Right kidney (tissue), 1 donor: ENCODE data around the gene ADAMTS2.
A peak's percentile ranks its signal among the peaks of the same experiment; 100 is the strongest.

Experiments used
- DNase-seq: peaks from one replicate; pipeline ENCODE4 v3.0.0-alpha.2; 2016

ADAMTS2 gene

DNA sequence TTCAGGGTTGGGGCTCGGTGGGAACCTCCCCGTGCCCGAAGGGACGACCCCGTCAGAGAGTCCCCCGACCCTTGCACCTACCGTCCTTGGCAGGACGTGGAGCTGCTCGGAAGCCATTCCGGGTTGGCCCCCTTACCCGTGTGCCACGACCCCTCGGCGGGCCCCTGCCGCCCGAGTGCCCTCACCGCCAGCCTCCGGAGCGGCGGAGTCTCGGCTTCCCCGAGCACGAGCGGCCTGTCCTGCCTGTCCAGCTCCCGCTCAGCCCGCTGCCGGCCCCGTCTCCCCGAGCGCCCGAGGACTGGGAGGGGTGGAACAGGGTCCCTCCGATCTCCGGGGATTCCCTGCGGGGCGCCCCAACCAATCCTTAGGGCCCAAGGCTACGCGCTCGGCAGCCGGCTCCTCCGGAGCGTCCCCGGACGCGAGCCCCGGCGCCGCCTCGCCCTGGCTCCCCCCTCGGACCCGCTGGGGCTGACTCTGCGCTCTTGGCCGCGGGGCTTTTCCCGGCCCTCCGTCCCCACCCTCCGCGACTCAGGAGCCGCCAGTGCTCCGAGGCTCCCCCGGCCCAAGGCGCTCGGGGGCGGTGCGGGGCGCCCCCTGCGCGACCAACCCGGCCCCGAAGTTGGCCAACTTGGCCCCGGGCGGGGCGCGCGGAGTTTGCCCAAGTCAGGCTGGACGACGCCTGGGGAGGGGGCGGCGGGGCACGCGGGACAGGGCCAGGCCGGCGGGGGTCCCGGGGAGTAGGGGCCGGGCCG, 654 bp downstream of the ADAMTS2 start:
- peak; percentile 82 for DNase-seq

DNA sequence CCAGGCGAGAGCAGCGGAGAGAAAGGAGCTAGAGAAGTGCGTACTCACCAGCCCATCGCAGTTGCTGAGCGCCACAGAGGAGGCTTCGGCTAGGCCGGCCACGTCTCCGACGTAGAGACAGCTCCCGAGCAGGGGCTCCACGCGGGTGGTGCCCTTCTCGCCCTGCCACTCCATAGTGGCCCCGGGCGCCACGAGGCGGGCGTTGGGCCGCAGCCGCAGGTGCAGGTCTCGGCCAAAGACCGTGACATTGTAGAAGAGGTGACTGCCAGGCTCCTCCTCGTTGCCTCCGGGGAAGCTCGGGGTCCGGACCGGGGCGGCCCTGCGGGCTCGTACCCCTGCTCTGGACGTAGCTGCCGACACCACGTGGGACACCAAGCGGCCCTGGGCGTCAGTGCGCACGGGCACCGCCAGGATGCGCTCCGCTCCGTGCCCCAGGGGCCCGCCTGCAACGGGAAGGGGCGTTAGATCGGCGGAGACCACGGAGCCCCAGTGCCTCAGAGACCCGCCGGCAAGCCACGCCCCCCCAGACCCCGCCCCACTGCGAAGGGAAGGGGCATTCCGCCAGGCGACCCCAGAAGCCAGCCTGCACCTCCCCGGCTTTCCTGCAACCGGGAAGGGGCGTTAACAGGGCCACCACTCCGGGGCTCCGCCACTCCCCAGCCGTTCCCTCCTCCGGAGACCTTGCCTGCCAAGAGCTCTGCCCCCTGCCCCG, 1.4 kb downstream of the ADAMTS2 start:
- peak; percentile 64 for DNase-seq

DNA sequence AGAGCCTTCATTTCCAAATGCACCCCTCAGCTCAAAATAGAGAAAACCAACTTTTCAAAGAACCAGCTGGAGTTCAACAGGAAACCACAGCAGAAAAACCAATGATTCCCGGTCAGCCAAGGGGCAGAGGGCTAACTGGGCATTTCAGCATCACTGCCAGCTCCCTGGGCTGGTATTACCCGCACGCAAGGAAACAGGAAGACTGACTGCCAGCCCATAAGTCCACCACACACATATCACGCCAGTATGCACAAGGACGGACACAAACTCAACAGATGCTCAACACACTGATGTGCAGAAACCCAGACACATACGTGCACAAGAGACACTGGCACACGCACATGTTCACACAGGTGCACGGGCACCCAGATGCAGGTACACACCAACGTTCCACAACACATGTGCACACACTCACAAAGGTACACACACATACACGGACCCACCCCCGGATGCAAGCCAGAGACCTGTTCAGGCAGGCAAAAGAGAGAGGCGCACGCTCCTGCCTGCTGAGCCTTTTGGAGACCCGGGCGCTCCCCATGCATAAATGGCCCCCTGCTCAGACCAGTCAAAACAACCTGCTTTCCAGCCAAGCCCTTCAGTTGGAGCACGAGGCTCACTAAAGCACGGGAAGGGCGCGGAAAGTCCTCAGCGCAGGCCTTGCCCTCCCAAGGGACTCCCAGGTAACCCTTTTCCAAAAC, 2.1 kb downstream of the ADAMTS2 start:
- no peak for DNase-seq

DNA sequence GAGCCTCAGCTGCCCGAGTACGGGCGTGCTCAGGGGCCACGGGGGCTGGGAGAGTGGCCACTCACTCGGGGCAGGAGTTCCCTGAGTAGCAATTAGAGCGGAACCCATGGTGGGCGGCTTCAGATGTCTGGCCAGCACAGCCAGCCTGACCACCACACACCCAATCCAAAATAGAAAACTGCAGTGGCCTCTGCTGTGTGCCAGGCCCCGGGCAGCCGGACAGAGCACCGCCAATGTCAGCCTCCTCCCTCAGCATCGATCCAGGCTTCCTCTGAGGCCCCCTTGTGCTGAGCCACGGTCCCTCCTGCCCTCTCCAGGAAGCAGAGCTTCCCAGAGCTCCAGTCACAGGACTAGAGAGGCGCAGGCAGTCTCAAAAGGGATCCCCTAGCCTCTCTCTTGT, 2.7 kb downstream of the ADAMTS2 start:
- no peak for DNase-seq

DNA sequence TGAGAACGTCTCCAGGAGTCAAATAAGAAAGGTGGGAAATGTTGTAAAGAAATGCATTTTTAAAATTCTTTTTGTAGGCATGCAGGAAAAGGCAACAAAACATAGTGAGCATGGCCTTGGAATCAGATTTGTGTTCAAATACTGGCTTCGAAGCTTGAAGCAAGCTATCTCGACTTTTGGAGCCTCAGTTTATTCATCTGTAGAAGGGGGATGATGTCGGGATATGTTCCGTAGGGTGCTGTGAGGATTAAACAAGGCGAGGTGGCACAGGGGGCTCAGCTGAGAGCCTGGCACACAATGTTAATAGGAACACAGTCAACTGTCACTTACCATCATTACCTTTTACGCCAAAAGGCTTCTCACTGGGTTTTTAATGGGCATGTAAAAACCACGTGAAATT, 4.8 kb downstream of the ADAMTS2 start:
- DNase-seq = no peak

DNA sequence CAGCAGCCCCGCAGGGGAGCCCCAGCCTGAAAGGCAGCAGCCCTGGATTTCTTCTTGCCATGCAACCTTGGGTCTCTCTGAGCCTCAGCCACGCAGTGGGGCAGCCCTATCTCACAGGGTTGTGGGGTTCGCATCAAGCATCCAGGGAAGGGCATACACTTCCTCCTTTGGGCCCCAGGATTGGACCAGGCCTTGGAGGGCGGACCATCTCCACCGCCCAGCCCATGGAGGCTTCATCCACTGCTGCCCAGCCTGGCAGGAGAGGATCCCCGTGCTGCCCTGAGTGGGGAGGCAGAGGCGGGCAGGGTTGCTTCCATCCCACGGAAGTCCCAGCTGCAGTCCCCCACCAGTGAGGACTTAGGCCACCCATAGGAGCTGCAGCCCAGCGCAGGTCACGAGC, 5.3 kb downstream of the ADAMTS2 start:
- DNase-seq = no peak

DNA sequence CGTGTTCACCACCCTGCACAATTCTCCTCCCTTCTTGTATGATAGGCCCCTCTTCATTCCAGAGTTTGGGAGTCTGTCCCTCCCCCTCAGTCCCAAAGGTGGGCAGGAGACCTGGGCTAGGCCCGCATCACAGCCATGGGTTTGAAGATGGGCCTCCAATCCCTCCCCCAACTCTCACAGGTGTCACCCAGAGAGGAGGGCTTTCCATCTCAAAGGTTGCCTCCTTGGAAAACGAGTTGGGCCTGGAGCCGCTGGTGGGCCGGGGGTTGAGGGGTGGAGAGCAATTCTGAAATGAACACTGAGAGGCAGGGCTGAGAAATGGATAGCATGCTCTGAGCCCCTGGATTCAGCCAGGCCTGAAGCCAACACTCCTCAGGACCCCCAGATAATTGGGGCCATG, 6.2 kb downstream of the ADAMTS2 start:
- no peak for DNase-seq

DNA sequence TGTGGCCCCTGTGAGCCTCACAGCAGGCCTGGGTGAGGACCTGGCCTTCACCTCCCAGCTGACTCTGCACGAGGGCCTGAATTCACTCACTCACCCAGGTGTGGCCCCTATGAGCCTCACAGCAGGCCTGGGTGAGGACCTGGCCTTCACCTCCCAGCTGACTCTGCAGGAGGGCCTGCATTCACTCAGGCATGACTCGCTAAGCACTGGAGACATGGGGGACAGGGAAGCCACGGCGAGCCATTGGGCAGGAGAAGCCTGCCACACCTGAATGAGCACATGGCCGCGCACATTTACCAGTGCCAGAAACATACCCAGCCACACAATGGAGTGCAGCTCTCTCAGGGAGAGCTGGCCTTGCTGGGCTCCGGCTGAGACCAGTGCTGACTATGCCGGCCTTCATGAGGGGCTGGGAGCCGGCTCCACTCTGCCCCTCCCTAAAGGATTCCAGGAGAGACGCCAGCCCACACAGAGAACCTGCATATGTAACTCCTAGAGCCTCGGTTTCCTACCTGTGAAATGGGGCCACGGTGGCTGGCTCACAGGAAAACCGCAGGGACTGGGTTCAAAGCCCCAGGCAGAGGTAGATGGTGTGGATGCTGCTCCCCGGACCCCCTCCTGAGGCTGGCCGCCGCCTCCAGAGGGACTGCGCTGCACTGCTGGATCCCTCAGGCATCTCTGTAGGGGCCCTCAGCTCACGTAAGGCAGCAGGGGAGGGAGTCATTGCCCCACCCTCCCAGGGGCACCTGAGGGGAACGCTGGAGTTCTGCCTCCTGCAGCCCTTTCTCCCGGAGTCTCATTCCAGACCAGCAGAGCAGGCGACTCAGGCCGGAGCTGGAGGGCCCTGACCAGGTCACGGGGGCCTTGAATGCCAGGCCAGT, 7.2 kb downstream of the ADAMTS2 start:
- no peak for DNase-seq

DNA sequence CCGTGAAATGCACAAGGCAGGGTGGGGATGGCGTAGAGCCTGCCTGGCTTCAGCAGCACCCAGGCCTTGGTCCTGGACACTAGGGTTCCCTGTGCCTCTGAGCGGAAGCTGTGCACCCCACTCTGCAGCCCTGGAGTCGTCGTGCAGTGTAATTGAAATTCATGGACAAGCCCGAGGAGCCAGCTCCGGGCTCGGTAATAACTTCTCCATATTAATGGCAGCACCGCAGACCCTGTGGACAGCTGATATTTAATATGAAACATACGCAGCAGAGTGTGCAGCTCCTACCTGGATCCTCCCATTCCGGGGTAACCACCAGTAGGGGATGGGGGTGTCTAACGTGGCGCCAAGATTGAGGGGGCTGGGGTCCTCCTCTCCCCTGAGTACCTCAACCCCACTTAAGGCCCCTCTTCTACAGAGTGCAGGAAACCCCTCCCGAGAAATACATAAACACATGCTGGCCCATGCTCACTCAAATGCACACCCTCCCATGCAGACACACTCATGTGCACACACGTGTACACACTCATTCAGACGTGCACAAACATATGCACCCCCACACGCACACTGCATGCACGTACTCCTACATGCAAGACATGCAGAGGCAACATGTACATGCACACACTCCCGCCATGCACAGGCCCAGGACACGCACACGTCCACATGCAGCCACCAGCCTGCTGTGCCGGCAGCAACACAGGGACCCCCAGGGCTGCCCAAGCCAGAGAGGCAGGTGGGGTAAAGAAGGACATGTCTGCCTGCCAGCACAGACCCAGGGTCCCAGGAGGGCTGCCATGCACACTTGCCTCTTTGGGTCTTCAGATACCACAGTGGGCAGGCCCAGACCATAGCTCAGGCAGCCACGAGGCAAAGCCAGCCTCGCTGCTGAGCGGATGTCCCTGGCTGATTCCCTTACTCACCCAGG, 8.1 kb downstream of the ADAMTS2 start:
- no peak for DNase-seq

DNA sequence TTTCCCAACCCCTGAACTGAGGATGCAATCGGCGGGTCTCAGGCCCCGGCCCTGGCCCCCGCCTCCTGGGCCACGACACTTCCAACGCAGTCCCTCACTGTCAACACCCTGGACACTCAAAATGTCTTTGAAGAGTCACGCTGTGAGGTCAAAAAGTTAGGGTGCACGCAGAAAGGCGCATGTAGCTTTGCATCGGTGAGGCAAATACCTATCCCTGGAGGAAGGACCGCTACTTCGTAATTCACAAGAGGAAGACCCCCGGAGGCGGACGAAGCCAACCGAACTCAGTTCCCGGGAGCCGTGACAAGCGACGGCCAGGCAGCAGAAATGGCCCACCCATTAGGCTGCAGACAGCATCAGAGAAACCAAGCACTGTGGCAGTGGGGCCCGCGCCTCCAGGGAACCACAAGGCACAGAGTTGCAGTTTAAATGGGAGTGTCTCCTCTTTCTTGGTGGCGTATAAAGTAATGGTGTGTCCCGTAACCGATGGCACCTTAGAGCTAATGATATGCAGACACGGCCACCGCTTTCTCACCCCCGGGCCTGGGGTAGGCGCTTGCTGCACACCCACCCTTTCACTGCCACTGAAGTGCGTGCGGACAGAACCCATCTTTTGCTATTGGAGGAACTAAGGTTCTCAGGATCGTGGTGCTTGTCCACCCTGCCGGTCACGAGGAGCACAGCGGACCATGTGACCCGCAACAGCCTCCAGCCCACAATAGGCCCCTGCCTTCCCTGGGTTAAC, 9.0 kb downstream of the ADAMTS2 start:
- no peak for DNase-seq

DNA sequence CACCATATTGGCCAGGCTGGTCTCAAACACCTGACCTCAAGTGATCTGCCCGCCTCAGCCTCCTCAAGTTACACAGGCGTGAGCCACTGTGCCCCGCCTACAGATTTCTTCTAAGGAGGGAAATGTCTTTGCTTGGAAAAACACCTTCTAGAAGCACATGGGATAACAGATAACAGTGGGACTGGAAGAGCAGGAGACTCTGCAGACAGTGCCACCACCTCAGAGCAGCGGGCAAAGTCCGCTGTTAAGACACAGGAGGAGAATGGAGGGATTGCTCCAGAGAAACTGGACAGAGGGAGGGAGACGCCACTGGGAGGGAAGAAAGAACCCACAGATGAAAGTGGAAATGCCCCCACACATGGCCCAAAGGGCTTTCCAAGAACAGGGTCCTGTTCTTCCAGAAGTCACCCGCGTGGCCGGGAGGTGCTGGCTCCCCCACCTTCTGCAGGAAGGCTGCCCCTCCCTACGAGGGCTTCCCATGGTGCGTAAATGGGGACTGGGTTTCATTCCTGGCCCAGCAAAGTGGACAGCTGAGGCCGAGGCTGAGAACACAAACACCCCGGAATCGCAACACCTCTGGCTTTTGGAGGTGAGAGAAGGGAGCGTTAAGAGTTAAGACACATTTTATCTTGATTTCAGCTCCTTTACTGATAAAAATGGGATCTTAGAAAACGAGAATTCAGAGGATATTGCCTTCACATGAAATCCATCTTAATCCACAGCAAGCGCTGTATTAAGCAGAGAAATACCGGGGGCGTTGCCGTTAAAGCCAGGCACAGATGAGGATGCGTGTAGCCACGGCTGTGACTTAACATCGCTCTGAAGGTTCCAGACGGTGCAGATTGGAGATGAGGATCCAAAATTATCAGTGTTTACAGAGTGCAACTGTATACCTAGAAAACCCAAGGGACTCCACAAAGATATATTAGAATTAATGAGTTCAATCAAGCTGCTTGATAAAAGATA, 11.2 kb downstream of the ADAMTS2 start:
- DNase-seq = no peak

DNA sequence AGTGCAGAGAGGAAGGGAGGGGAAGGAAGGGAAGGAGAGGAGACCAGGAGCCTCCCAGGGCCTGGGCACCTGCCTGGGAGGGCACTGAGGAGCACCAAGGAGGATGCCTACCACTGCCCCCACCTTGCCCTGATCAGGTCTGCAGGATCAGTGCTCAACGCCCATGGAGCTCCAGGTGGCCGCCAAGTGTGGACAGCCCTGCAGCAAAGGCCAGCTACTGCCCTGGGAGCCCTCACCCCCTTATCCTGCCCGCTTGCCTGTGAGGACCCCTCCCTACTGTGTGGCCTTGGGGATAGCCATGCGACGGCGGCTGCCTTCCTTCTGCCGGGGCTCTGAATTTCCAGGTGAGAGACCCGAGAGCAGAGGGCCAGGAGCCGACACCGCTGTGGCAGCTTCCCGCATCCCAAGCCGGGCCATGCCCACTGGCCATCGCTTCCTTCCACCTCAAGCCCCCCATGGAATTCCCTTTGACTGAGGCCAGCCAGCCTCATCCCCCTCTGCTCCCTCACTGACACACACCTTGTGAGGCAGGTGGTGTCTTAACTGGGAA, 12.4 kb downstream of the ADAMTS2 start:
- DNase-seq = no peak

DNA sequence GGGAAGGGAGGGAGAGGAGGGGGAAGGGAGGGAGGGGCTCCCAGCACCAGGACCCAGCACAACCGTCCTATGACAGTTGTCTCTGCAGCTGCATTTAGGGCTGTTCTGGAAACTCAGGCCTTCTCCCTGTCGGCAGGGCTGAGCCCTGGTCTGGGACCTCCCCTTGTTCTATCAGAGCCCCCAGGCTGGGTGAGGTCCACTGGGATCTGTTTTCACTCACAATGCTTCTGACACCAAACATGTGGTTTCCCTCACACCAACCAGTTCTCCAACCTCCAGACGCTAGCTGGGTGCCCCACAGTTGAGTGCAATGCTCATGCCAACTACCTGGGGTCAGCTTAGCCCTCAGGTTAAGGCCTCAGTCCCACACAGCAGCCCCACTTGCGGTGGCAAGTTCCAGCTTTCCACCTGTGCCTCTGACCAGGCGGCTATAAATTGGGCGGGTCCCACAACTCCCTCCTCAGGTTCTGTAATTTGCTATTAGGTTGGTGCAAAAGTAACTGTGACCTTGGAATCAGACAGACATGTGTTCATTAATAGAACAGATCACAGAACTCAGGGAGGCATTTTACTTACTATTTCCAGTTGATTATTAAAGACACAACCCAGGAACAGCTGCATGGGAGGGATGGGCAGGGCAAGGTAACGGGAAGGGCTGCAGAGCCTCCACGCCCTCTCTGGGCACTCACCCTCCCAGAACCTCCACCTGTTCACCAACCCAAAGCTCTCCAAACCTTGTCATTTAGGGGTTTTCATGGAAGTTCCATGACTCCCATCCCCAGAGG, 13.5 kb downstream of the ADAMTS2 start:
- no peak for DNase-seq

DNA sequence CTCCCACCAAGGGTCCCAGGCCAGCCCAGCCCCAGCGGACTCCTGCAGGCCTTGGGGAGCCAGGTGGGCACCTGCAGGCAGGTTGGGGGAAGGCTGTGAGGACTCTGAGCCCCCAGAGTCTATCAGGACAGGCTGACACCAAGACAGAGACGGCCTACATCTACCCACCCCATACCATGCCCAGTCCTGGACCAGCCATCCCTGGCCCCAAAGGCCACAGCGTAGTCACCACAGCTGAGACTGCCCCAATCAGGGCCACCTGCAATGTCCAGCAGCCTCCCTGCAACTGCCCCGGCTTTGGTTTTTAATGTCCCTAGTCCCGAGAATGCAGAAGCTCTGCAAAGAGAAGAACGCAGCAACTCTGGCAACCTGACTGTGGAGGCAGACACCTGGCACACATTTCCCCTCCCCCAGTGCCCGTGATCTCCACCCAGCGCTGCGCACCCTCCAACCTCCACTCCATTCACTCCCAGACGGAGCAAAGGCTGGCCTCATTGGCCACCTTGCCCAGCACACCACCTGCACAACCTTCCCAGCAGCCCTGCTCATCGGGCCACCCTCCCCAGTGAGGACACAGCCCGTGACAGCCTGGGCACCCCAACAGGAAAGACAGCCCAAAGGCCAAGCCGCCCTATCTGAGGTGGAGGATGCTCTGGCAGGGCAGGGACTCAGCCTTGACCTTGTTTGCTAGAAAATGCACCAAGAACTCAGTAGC, 14.9 kb downstream of the ADAMTS2 start:
- DNase-seq = no peak

DNA sequence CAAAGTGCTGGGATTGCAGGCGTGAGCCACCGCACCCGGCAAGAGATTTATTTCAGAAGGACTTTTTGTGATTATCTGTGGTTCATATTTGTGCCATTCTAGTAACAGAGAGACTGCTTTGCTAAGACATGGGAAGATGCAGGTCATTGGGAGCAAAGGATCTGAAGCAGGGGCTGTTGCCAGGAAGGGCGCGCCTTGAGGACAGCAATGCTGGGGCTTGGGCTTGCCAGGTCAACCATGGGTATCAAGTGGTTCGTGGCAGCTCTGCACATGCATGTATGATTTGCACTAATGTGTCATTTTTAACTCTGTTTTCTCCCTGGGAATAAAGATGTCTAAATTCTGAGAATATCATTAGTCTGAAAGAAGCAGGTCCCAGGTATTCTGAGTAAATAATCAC, 17.0 kb downstream of the ADAMTS2 start:
- DNase-seq = no peak

DNA sequence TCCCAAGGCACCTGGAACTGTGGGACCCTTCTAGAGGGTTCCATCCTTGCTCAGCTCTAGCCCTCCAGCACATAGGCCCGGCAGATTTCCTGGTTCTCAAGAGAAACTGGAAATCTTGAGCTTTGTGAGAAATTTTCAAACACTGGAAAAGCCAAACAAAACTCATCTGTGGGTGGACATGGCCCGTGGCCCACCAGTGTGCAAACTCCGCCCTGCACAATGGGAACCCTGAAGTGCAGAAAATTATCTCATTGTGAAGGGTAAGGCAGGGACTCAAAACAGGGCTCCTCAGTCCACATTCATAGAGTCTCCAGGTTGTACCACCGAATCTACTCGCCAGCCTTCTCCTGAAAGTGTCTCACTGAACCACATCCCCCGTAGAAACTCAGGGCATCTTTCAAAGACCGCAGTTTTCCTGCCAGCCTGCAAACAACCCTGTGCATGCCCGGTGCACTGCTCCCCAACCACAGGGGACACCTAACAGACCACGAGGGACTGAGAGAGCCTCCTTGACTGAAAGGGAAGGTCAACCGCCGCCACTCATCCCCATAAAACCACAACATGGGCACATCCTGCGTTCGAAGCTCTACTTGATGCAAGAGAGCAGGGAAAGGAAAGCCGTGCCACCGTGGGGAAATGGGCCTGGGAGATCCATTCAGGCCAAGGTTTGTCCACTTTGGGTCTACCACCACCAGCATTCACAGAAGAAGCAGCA, 18.1 kb downstream of the ADAMTS2 start:
- no peak for DNase-seq
